ENCODE measurements around the gene CCDC14. TPM values are rescaled to one million over a fixed set of nuclear protein-coding genes. Genes with fewer than 3 reads are reported as not detected.
"Not testable (repeated sequence)": the region's sequence is repeated elsewhere in the genome, so short reads cannot be mapped to it uniquely, and the experiment has no call there.

Gene CCDC14, protein sequence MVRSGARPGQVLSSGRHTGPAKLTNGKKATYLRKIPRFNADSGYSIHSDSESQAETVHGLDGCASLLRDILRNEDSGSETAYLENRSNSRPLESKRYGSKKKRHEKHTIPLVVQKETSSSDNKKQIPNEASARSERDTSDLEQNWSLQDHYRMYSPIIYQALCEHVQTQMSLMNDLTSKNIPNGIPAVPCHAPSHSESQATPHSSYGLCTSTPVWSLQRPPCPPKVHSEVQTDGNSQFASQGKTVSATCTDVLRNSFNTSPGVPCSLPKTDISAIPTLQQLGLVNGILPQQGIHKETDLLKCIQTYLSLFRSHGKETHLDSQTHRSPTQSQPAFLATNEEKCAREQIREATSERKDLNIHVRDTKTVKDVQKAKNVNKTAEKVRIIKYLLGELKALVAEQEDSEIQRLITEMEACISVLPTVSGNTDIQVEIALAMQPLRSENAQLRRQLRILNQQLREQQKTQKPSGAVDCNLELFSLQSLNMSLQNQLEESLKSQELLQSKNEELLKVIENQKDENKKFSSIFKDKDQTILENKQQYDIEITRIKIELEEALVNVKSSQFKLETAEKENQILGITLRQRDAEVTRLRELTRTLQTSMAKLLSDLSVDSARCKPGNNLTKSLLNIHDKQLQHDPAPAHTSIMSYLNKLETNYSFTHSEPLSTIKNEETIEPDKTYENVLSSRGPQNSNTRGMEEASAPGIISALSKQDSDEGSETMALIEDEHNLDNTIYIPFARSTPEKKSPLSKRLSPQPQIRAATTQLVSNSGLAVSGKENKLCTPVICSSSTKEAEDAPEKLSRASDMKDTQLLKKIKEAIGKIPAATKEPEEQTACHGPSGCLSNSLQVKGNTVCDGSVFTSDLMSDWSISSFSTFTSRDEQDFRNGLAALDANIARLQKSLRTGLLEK
- polyA plus RNA-seq (ENCODE audit: insufficient read length in 4 of 4) = 100 to 1,000 TPM in 3 of 4 donors, 10 to 100 TPM in 1; 97.5 to 186 (median 147) TPM

DNA sequence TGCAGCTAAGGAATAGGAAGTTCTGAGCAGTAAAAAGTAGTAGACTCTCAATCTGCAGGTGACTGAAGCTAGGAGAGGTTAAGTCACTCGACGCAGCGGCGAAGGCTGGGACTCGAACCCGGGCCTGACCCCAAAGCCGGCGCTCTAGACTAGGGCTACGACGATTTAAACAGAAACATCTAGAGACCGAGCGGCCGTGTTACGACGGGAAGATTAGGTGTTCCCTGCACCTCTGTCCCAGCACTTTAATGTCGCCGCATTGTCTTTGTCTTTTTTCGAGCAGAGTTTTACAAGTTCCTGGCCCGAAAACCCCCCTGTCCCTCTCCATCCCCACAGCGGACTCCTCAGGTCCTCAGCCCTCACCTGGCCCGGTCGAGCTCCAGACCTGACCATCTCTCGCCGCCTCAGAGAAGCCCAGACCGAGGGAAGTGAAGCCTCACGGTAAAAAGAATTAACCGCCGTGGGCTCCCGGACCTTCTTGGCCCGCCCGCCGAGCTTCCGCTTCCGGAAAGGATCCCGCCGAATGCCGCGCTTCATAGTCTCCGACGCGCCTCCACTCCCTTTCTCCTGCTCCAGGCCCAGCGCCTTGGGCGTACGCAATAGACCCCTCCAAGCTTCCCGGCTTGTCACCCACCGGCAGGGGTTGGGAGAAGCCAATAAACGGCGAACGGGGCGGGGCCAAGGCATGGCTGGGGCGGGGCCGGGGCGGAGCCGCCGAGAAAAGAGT, at the start of gene CCDC14:
Gene CCDC14, minus strand, starts transcription at position 449 of the 727 bp plus-strand sequence. Its CDS starts 56 bp downstream, at position 393.
- peak; percentile 75 to 94 (median 88) for DNase-seq (ENCODE audit: low read depth in 4 of 4, low spot score in 2 of 4)

DNA sequence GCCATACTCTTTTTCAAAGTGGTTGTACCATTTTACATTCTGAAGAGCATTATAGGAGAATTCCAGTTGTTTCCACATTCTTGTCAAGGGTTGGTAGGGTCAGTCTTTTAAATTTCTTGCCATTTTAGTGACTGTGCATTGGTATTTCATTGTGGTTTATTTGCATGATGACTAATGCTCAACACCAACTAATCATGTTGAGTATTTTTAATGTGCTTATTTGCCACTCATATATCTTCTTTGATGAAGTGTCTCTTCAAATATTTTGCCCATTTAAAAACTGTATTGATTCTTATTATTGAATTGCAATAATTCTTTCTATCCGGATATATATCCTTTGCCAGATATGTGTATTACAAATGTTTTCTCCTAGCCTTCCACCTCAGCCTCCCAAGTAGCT, 47.3 kb upstream of the CCDC14 start:
- DNase-seq (ENCODE audit: low read depth in 4 of 4, low spot score in 2 of 4) = not testable (repeated sequence)

- DNase-seq (ENCODE audit: low read depth in 4 of 4, low spot score in 2 of 4) = no peak
Observed at GRCh38 chr3:124007186-124007585, 46.2 kb upstream of the CCDC14 start.

- DNase-seq (ENCODE audit: low read depth in 4 of 4, low spot score in 2 of 4) = not testable (repeated sequence)
Observed at GRCh38 chr3:124002405-124003079, 41.5 kb upstream of the CCDC14 start.

- DNase-seq (ENCODE audit: low read depth in 4 of 4, low spot score in 2 of 4) = not testable (repeated sequence)
Observed at GRCh38 chr3:124001366-124001765, 40.3 kb upstream of the CCDC14 start.

- no peak for DNase-seq (ENCODE audit: low read depth in 4 of 4, low spot score in 2 of 4)
Observed at GRCh38 chr3:123997543-123997942, 36.5 kb upstream of the CCDC14 start.

GRCh38 chr3:123993818-123994217, 32.8 kb upstream of the CCDC14 start:
- no peak for DNase-seq (ENCODE audit: low read depth in 4 of 4, low spot score in 2 of 4)

DNA sequence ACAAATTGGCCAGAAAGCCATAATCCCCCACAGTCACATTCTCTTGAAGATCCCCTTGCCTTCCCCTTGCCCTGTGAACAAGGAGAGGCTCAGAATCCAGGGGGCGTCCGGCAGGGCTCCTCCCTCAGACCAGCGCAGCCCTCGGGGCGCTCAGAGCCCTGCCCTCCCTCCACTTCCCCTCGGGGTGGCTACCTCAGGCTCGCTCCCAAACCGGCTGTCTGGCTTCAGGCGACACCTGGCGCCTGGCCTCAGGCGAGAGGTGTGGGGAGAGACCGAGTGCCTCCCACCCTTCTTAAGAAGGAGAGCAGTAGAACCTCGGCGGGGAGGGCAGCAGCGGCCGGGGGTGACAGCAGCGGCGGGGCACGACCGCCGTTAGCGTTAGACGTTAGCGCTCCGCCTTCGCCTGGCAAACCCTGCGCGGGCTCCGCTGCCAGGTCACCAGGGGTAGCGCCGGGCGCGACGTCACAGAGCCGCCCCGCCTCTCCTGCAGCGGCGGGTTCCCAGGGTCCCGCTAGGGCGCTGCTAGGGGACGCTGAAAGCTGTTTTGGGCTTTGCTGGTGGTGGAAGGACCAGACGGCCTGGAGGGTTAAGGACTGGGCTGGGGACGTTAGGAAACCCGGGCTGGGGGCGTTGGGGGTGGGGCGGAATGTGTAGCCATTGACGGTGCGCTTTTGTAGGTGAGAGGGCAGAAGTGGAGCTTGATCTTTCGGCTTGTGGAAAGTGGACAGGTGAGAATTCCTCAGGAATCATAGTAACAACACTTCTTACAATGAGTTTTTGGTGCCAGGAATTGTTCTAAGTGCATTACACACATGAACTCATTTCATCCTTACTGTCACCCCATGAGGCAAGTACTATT, 30.9 kb upstream of the CCDC14 start, which contains the start of gene ROPN1:
Gene ROPN1, minus strand, starts transcription at position 395 of the 859 bp plus-strand sequence. CDS start 11,643 bp downstream, outside the sequence.
- DNase-seq (ENCODE audit: low read depth in 4 of 4, low spot score in 2 of 4) = not testable (repeated sequence)

- no peak for DNase-seq (ENCODE audit: low read depth in 4 of 4, low spot score in 2 of 4)
Observed at GRCh38 chr3:123986427-123986826, 25.4 kb upstream of the CCDC14 start.

GRCh38 chr3:123984957-123985356, 23.9 kb upstream of the CCDC14 start:
- DNase-seq (ENCODE audit: low read depth in 4 of 4, low spot score in 2 of 4) = no peak

GRCh38 chr3:123984350-123984749, 23.3 kb upstream of the CCDC14 start:
- no peak for DNase-seq (ENCODE audit: low read depth in 4 of 4, low spot score in 2 of 4)

- DNase-seq (ENCODE audit: low read depth in 4 of 4, low spot score in 2 of 4) = not testable (repeated sequence)
Observed at GRCh38 chr3:123981317-123981716, 20.3 kb upstream of the CCDC14 start.

GRCh38 chr3:123980539-123980938, 19.5 kb upstream of the CCDC14 start:
- DNase-seq (ENCODE audit: low read depth in 4 of 4, low spot score in 2 of 4) = no peak

DNA sequence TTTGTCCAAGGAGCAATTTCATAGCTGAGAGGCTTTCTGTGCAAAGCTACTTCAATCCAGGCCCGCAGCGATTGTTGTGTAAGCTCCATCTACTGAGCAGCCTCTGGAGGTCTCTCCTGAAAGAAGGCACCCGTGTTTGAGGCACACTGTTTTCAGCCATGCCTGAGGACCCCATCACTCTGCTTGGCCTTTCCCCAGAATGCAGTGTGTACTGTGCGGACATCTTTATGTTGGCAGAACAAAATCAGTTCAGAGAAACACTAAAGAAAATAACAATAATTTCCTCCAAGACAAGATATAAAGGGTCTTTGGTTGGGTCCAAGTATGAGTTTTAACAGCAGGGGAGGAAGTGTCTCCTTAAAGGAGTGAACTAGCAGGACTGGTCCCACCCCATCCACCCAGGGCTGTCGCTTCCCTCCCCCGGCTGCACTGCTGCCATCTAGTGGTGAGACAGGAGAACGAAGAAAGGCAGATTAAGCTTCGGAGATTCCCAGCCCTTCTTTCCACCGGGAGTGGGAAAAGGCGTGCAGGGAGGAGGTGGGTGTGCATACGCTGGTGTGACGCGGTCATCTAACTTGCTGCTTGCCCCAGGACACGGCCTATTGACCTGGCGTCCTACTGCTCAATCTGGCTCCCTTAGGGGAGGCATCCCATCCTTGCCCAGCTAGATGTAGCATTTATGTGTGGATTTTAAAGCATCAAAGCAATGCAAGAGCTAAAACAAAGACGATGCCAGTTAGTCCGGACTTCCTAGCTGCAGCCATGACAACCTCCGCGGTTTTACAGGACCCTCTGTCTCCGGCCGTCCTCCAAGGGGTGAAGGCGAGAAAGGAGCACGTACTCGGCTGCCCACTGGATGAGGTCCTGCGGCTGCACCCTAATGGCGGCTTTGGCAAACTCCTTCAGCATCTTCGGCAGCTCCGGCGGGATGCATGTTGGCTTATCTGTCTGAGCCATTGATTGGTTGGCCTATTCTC, 18.8 kb upstream of the CCDC14 start:
- peak in 2 of 4 donors; percentile 19 to 34 for DNase-seq (ENCODE audit: low read depth in 4 of 4, low spot score in 2 of 4)

- not testable (repeated sequence) for DNase-seq (ENCODE audit: low read depth in 4 of 4, low spot score in 2 of 4)
Observed at GRCh38 chr3:123976904-123977303, 15.9 kb upstream of the CCDC14 start.

- not testable (repeated sequence) for DNase-seq (ENCODE audit: low read depth in 4 of 4, low spot score in 2 of 4)
Observed at GRCh38 chr3:123976181-123976898, 15.3 kb upstream of the CCDC14 start.

DNA sequence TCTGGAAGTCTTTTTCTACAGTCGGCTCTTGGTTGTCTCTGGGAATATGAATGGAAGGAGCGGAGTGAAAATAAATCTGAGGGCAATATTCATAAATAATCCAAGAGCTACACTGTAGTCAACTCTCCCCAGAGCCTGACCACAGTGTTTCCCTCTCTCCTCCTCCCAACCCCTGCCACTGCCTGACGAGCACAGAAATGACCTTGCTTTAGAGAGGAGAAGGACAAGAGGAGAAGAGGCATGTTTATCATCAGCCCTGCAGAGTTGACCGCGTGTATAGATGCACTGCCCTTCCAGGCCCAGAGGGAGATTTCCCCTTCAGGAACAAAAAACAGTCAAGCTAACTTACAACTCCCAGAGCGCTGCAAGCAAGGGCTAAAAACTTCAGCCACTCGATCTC, 14.0 kb upstream of the CCDC14 start:
- DNase-seq (ENCODE audit: low read depth in 4 of 4, low spot score in 2 of 4) = not testable (repeated sequence)
